Measurements from ENCODE around the gene FUT9.
A peak's percentile ranks its signal among the peaks of the same experiment; 100 is the strongest.
"Not testable (repeated sequence)": the region's sequence is repeated elsewhere in the genome, so short reads cannot be mapped to it uniquely, and the experiment has no call there.

FUT9 gene

DNA sequence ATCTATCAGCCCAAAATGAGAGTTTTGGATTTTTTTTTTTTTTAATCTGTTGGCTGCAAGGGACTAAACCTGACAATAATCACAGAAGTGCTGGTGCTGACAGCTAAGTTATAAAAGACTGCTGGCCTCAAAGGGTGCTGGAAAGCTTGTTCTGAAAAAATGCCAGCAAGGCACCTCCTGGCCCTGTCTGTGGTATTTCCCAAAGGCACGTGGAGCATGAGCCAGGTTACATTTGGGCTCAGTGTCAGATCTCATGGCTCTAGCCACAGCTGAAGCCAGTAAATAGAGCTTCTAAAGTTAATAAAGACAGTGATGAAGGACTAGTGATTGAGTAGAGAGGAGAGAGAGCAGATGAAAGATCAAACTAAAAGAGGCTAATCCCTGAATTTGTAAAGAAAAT lies 178.9 kb downstream of the FUT9 start:
- no peak for DNase-seq

DNA sequence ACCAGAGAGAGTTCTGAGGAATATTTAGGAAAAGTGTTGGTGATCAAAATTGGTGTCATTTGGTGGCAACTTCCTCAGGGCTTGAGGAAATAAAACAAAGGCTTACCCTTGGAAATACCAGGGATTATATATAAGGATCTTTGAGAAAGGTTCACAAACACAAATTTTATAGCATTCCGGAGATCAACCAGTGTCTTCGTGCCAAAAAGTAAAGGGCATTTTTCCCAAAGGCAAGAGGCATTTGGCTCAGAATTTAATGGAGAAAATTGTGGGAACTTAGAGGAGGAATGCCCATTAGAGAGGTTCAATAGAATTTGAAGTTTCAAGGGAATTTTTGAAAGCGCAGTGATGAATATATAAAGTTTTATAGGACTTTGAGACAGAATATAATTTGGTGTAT lies 179.5 kb downstream of the FUT9 start:
- DNase-seq = no peak

DNA sequence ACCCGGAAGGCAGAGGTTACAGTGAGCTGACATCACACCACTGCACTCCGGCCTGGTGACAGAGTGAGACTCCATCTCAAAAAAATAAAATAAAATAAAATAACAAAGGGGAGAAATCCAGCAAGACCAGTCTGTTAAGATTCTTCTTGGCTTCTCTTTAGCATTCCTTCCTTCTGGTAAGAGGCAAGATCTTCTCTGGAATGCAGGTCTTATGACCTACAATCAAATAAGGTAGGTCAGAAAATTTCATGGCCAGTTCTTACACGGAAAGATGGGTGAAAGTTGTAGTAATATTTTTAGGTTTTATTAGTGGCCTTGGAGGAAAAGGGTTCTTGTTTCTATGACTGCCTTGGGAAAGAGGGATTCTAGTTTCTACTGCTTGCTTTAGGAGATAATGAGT lies 180.9 kb downstream of the FUT9 start:
- DNase-seq = no peak

DNA sequence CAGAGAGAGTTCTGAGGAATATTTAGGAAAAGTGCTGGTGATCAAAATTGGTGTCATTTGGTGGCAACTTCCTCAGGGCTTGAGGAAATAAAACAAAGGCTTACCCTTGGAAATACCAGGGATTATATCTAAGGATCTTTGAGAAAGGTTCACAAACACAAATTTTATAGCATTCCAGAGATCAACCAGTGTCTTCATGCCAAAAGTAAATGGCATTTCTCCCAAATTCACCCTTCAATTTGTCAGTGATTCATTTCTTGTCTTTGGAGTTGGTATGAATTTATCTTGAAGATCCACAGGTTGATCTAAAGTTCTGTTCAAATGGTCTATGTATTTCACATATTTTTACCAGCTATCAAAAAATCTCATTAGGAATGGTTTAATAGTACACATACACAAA lies 181.5 kb downstream of the FUT9 start:
- no peak for DNase-seq

- no peak for DNase-seq
These were observed 186.8 kb downstream of the FUT9 start for GRCh38 chr6:96202571-96202970.

DNA sequence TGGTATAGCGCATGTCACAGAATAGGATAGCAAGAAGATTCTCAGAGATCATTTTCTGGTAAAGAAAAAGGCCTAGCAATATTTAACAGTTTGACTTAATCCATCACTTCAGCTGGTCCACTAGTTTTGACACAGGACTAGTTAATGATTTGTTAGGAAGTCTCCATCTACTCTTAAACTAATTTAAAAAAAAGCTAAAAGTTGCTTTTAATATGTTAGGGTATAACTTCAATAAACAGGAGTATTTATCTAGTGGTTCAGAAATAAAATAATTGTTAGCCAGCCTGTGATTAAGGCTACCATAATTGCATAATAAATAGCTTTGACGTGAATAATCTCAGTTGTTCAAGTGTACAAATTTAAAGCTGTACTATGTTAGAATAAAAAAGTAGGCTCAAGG lies 195.6 kb downstream of the FUT9 start:
- DNase-seq = no peak

DNA sequence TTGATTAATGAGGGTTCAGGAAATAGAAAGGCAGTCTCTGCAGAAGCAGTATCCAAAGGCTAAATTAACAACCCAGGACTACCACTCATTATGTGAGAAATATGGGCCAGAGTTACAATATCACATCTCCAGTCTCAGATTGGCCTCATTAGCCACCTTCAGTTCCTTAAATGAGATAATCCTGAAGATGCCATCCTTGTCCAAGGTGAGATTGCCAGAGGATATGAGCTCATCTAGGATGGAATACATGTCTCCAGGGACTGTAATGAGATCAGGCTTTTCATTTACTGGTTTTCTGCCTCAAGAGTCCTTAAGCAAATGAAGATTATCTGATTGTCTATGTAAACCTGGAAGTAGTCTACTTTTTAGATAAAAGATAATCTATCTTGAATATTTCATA lies 196.3 kb downstream of the FUT9 start:
- no peak for DNase-seq

DNA sequence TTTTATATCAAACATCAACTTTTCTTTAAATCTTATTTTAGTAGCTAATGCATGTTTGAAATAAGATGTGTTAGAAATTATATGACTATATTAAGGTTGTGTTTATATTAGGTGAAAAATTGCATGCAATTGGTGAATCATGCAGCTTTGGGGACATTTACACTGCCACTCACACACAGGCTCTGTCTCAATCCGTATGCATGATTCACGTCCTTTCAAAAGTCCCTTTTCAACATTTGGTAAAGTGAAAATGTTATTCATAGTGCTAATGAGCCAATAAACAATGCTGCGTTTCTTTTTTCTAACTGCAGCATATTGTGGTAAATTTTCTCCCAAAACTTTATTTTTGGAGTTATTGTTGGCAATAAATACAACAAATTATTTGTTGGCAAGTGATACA lies 198.0 kb downstream of the FUT9 start:
- DNase-seq = no peak

DNA sequence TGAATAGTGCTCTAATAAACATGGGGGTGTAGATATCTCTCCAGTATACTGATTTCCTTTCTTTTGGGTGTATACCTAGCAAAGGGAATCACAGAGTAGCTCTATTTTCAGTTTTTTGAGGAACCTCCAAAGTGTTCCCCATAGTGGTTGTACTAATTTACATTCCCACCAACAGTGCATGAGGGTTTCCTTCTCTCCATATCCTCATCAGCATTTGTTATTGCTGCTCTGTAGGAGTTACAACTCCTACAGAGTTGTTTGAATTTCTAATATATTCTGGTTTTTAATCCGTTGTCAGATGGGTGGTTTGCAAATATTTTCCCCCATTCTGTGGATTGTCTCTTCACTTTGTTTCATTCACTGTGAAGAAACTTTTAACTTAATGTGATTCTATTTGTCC lies 207.9 kb downstream of the FUT9 start:
- no peak for DNase-seq

DNA sequence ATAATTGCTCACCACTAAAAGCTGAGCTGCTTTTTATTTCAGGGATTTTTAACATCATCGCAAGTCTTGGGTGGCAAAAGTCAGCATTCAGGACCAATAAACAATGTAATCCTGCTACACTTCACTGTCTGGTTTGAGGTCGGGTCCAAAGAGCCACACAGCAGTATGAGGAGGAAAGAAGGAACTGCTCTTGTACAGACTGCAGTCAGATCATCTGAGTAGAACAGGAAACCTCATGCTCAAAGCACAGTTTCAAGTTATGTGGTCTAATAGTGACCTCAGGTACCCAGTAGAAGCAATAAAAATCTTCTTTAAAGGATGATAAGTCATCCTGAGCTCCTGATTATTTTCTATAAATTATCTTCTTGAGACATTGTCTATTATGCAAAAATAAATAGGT lies 211.4 kb downstream of the FUT9 start:
- no peak for DNase-seq

DNA sequence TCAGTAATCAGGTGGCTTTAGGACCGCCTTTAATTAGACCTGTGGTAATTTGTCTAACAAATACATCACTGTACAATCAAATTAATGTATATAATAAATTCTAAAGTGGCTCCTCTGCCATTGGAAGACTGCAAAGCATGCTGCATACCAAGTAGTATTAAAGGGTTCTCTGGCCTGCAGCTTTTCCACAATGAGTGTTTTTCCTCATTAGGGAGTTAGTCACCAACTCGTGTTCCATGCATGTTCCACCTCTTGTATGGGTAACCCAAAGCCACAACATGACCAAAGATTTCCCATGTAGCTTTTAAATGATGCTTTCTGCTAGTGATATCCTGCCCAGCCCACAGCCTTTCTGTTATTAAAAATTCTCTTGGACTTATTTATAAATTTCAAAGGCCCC lies 218.7 kb downstream of the FUT9 start:
- DNase-seq = no peak

DNA sequence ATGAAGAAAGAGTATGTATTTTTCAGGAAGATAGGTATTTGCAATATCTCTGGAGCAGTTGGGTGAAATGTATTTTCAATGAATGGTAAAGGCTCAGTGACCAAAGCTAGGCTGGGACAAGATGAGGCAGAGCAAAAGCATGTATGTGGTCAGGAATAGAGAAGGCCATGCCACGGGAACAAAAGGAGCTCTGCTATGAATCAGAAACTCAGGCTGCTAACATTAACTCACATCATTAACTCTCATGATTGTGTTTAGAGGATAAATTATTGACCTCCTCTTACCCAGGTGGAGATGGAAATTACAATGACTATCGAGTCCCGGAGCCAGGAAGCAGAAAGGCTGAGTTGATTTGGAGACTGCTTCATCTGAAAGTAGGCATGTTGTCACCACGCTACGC lies 220.2 kb downstream of the FUT9 start:
- peak; percentile 1 for DNase-seq

- no peak for DNase-seq
These were observed 220.7 kb downstream of the FUT9 start for GRCh38 chr6:96236471-96236870.

GRCh38 chr6:96237638-96238347 lies 222.0 kb downstream of the FUT9 start:
- no peak for DNase-seq

GRCh38 chr6:96246563-96246962 lies 230.8 kb downstream of the FUT9 start:
- no peak for DNase-seq

- no peak for DNase-seq
These were observed 234.0 kb downstream of the FUT9 start for GRCh38 chr6:96249755-96250154.

- DNase-seq = no peak
These were observed 242.0 kb downstream of the FUT9 start for GRCh38 chr6:96257751-96258150.

GRCh38 chr6:96260787-96261430 lies 245.1 kb downstream of the FUT9 start:
- not testable (repeated sequence) for DNase-seq

Data from fibroblast of skin of right biceps (primary cell).